Mononuclear cell (primary cell): ENCODE measurements around the gene GIMAP8. TPM values are rescaled to one million over a fixed set of nuclear protein-coding genes. Genes with fewer than 3 reads are reported as not detected.
"Not testable (repeated sequence)": the region's sequence is repeated elsewhere in the genome, so short reads cannot be mapped to it uniquely, and the experiment has no call there.

Experiments
- H3K27me3 ChIP-seq: 2 replicates; pipeline ENCODE4 v1.6.0; 2011; ENCODE audit warnings: low read length, control low read depth; ENCODE audit not compliant: insufficient read depth
- H3K4me1 ChIP-seq: 2 replicates; pipeline ENCODE4 v1.5.1; 2011; ENCODE audit warnings: mild to moderate bottlenecking, low read length, control low read depth; ENCODE audit not compliant: insufficient read depth
- H3K4me3 ChIP-seq: 2 replicates; pipeline ENCODE4 v1.5.1; 2011; ENCODE audit warnings: mild to moderate bottlenecking, low read length, moderate library complexity
- H3K9me3 ChIP-seq: 2 replicates; pipeline ENCODE4 v1.5.1; 2011; ENCODE audit warnings: low read depth, mild to moderate bottlenecking, control low read depth, low read length
- total RNA-seq: library from RNA; depleted of rRNA; stranded (reverse); fragments of >200 nt; gene quantifications from one replicate; pipeline ENCODE4 v1.2.3, GENCODE V29; 2012

GIMAP8 gene
- total RNA-seq, 1 donor = 4.2 TPM

DNA sequence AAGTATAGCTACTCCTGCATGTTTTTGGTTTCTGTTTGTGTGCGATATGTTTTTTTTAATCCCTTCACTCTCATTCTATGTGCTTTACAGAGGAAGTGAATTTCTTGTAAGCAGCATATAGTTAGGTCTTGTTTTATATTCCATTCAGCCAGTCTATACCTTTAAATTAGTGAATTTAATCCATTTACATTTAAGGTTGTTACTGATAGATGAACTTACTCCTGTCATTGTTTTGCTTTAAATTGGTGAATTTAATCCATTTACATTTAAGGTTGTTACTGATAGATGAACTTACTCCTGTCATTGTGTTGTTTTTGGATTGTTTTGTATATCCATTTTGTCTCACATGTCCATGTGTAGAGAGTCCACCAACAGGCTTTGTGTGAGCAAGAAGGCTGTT is 11.1 kb downstream of the GIMAP8 start:
- Histone ChIP-seq H3K9me3 (peaks cover 33% of the 10 kb centered on the region), H3K4me1 (peaks cover 32% of the 10 kb centered on the region), H3K4me3 (no peak overlapping the region), H3K27me3 (no peaks in the 10 kb centered on the region)

DNA sequence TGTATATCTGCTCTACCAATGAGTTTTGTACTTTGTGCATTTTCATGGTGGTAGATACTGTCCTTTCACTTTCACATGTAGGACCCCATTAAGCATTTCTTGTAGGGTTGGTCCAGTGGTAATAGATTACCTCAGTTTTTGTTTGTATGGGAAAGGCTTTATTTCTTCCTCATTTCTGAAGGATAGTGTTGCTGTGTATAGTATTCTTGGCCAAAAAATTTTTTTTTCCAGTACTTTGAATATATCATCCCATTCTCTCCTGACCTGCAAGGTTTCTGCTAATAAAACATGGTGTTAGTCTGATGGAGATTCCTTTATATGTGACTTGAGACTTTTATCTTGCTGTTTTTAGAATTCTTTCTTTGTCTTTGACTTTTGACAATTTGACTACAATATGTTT is 12.0 kb downstream of the GIMAP8 start:
- Histone ChIP-seq H3K4me3 (no peak overlapping the region), H3K4me1 (peaks cover 38% of the 10 kb centered on the region), H3K9me3 (peaks cover 33% of the 10 kb centered on the region), H3K27me3 (no peaks in the 10 kb centered on the region)

DNA sequence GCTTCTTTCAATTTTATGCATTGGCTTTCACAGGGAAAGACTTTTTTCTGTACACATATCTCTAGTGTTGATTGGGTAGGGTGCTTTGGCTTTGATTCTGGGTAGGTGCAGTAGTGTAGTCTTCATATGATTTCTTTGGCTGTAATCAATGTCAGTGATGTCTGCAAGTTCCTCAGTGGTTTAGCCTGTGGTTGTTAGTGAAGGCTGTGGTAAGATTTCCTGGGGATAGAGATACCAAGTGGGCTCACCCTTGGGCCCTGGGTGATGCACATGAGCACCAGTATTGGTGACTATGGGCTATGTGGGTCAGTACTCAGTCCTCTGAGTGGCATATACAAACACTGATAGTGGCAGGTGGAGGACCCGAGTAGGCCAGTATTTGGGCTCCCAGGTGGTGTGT is 13.0 kb downstream of the GIMAP8 start:
- Histone ChIP-seq H3K4me1 (peaks cover 44% of the 10 kb centered on the region), H3K9me3 (peaks cover 33% of the 10 kb centered on the region), H3K4me3 (no peak overlapping the region), H3K27me3 (no peaks in the 10 kb centered on the region)

DNA sequence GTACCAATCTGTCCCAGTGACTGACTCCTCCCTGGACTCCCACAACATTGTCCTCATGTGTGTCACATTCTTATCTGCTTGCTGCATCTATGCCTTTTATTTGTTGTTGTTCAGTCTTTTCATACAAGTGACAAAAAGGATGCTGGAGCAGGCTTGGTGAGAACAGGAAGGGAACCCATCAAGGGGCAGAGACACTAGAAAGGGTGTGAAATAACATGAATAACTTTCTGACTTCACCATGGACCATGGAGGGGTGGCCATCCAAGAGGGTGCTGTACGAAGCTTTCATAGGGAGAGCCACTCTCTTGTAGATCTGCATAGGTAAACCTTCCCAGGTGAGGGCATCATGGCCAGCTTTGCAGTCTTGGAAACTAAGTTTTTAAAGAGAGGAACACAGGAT is 14.5 kb downstream of the GIMAP8 start:
- H3K4me1 ChIP-seq = peaks cover 52% of the 10 kb centered on the region
- peaks cover 33% of the 10 kb centered on the region for H3K9me3 ChIP-seq
- no peak overlapping the region for H3K4me3 ChIP-seq
- H3K27me3 ChIP-seq = no peaks in the 10 kb centered on the region

GRCh38 chr7:150465414-150465813 is 15.0 kb downstream of the GIMAP8 start:
- H3K27me3 ChIP-seq = no peaks in the 10 kb centered on the region
- H3K4me1 ChIP-seq = peaks cover 56% of the 10 kb centered on the region
- H3K9me3 ChIP-seq = peaks cover 30% of the 10 kb centered on the region
- no peak overlapping the region for H3K4me3 ChIP-seq

- peaks cover 20% of the 10 kb centered on the region for H3K9me3 ChIP-seq
- H3K27me3 ChIP-seq = no peaks in the 10 kb centered on the region
- H3K4me3 ChIP-seq = no peak overlapping the region
- H3K4me1 ChIP-seq = peaks cover 62% of the 10 kb centered on the region
Observed at GRCh38 chr7:150466477-150466876, 16.0 kb downstream of the GIMAP8 start.

GRCh38 chr7:150468241-150468640 is 17.8 kb downstream of the GIMAP8 start:
- H3K9me3 ChIP-seq = peaks cover 2% of the 10 kb centered on the region
- H3K27me3 ChIP-seq = no peaks in the 10 kb centered on the region
- peaks cover 68% of the 10 kb centered on the region for H3K4me1 ChIP-seq
- no peak overlapping the region for H3K4me3 ChIP-seq

- Histone ChIP-seq H3K9me3 (no peaks in the 10 kb centered on the region), H3K4me1 (peaks cover 36% of the 10 kb centered on the region), H3K27me3 (no peaks in the 10 kb centered on the region), H3K4me3 (no peak overlapping the region)
Observed at GRCh38 chr7:150471886-150472285, 21.5 kb downstream of the GIMAP8 start.

- Histone ChIP-seq H3K27me3 (no peaks in the 10 kb centered on the region), H3K4me1 (peaks cover 38% of the 10 kb centered on the region), H3K4me3 (no peak overlapping the region), H3K9me3 (no peaks in the 10 kb centered on the region)
Observed at GRCh38 chr7:150473902-150474301, 23.5 kb downstream of the GIMAP8 start.

DNA sequence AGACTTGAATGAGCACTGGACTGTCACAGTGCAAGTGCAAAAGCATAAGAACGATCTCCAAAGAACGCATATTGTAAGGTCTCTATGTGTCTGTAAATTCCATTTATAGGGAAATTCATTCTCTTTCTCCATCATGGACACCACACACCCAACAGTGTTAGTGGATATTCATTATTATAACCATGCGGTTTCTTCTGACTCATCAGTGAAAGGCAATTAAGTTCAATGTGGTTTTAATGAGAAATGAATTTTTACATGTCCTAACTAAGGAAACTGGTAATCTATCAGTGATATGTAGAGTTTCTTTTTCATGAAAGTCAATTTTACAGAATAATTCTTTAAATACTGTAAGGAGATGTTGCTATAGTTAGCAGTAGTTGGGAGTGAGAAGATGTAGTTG is 25.9 kb downstream of the GIMAP8 start:
- Histone ChIP-seq H3K9me3 (no peaks in the 10 kb centered on the region), H3K27me3 (no peaks in the 10 kb centered on the region), H3K4me1 (peaks cover 47% of the 10 kb centered on the region), H3K4me3 (no peak overlapping the region)

- H3K9me3 ChIP-seq = no peaks in the 10 kb centered on the region
- no peak overlapping the region for H3K4me3 ChIP-seq
- H3K27me3 ChIP-seq = no peaks in the 10 kb centered on the region
- H3K4me1 ChIP-seq = peaks cover 52% of the 10 kb centered on the region
Observed at GRCh38 chr7:150476819-150477631, 26.6 kb downstream of the GIMAP8 start.

DNA sequence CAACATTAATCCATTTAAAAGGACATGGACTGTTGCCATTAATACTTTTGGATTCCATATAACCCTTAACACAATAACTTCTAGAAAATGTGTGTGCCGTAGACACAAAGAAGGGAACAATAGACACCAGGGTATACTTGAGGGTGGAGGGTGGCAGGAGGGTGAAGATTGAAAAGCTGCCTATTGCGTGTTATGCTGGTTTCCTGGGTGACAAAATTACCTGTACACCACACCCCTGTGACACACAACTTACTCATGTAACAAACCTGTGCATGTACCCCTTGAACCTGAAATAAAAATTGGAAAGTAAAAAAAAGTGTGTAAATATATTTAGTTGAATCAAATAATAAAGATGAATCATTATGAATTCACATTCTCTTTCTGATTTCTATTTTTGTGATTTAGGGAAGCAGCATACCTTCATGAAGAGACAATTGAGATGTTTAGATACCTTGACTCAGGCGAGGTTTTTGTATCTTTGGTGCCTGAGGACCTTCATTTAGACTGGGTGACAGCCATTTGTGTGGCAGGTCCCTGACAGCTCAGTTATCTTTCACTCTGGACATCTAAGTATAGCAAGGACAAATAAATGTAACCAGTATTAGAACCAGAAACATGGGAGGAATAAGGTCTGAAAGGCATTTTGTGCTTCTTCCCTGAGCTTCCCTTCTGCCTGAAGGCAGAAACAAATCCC is 28.7 kb downstream of the GIMAP8 start:
- Histone ChIP-seq H3K9me3 (no peaks in the 10 kb centered on the region), H3K4me3 (no peak overlapping the region), H3K4me1 (peaks cover 68% of the 10 kb centered on the region), H3K27me3 (no peaks in the 10 kb centered on the region)

- Histone ChIP-seq H3K4me1 (peaks cover 87% of the 10 kb centered on the region), H3K27me3 (no peaks in the 10 kb centered on the region), H3K4me3 (no peak overlapping the region)
Observed at GRCh38 chr7:150481186-150481920, 30.9 kb downstream of the GIMAP8 start.

DNA sequence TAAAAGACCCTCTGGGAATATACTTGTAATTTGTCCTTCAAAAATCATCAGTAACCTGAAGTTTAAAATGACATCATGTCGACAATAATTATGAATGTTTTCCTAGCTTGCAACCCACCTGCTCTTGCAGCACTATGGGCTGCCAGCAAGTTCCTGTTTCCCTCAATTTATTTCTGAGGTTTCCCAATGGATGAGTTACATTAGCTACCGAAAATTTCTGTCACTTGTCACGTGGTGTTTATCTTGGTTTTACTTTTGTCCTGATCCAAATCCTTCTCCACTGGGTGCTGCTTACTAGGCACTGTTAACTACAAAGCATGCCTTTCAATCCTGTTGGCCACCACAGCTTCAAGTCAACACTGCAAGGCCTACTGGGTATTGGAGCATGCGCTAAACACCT is 31.5 kb downstream of the GIMAP8 start:
- H3K27me3 ChIP-seq = no peaks in the 10 kb centered on the region
- H3K4me3 ChIP-seq = no peak overlapping the region
- H3K4me1 ChIP-seq = peaks cover 91% of the 10 kb centered on the region
- no peaks in the 10 kb centered on the region for H3K9me3 ChIP-seq

More at GRCh38 chr7:150481186-150481920, 30.9 kb downstream of the GIMAP8 start:
- H3K9me3 ChIP-seq = no peaks in the 10 kb centered on the region

DNA sequence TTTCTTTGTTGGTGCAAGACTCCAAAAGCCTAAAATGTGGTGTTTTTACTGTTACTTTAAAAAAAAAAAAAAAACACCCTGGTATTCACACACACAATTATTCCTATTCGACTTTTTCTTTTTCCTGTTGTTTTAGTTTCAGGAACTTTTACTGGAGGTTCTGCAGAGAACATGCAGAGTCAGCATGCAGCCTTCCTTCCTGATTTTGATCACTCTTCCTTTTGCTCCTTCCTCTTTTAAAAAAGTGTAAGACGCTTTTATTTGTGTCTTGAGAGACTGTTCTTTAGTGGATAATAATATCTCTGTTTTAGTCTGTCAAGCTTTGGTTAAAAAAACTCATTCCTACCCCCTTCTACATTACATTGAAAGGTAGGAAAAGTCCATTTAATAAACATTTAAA is 33.1 kb downstream of the GIMAP8 start:
- not testable (repeated sequence) for H3K4me3 ChIP-seq, H3K27me3 ChIP-seq, H3K9me3 ChIP-seq
- peaks cover 88% of the 10 kb centered on the region for H3K4me1 ChIP-seq
